ENCODE results near the gene ENTPD2.
"Not testable (repeated sequence)": the region's sequence is repeated elsewhere in the genome, so short reads cannot be mapped to it uniquely, and the experiment has no call there.

The ENTPD2 gene

GRCh38 chr9:137012694-137013570 is 40.9 kb downstream of the ENTPD2 start:
- DNase-seq, result no peak

GRCh38 chr9:137011907-137012675 is 41.8 kb downstream of the ENTPD2 start:
- DNase-seq, result no peak

DNA sequence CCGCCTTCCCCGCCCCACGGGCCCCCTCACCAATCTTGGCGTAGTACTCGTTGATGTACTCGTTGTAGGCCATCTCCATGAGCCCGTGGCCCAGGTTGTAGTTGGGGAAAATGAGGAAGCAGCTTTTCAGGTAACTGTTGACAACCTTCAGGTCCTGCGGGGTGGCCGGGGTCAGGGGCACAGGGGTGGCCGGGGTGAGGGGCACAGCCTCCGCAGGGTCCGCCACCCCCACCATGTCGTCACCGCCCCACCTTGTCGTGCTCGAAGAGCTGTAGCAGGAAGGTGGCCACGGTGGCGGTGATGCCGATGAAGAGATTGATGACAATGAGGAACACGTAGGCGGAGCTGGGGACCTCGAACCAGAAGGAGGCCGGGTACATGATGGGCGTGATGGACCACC is 42.7 kb downstream of the ENTPD2 start:
- DNase-seq, result no peak

- no peak for DNase-seq
These were observed 43.7 kb downstream of the ENTPD2 start for GRCh38 chr9:137009938-137010732.

DNA sequence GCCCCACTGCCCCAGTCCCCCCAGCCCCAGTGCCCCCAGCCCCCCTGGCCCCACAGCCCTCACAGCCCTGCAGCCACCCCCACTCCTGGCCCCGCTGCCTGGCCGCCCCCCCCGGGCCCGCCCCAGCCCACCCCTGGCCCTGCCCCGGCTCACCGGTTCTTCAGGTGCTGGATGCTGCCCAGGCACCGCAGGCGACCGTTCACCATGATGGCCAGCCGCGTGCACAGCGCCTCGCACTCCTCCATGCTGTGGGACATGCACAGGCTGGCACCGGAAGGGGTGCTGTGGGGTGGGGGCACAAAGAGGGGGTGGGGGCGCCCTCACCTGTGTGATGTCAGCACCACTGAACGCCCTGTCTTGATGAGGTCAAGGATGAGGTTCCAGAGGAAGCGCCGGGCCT is 44.6 kb downstream of the ENTPD2 start:
- DNase-seq, result no peak

- no peak for DNase-seq
These were observed 45.5 kb downstream of the ENTPD2 start for GRCh38 chr9:137008312-137008711.

DNA sequence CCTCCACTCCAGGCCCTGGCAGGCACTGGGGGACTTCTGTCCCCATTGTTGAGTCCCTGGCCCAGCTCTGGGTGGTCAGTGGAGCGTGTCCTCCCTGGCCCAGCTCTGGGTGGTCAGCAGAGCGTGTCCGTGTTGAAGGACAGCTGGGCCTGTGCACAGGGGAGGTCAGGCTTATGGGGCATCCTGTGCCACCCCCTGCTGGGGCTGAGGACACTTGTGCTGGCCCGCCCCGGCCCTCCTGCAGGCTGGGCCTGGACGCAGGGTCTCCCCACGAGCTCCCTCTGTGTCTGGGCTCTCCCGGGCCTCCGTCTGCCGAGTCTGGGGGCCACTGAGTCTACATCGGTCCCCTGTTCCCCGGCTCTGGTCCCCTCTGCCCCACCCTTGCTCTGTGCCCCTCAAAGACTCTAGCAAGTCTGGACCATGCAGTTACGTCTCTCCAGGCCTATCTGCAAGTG is 46.0 kb downstream of the ENTPD2 start:
- no peak for DNase-seq

- no peak for DNase-seq
These were observed 46.6 kb downstream of the ENTPD2 start for GRCh38 chr9:137007108-137007815.

DNA sequence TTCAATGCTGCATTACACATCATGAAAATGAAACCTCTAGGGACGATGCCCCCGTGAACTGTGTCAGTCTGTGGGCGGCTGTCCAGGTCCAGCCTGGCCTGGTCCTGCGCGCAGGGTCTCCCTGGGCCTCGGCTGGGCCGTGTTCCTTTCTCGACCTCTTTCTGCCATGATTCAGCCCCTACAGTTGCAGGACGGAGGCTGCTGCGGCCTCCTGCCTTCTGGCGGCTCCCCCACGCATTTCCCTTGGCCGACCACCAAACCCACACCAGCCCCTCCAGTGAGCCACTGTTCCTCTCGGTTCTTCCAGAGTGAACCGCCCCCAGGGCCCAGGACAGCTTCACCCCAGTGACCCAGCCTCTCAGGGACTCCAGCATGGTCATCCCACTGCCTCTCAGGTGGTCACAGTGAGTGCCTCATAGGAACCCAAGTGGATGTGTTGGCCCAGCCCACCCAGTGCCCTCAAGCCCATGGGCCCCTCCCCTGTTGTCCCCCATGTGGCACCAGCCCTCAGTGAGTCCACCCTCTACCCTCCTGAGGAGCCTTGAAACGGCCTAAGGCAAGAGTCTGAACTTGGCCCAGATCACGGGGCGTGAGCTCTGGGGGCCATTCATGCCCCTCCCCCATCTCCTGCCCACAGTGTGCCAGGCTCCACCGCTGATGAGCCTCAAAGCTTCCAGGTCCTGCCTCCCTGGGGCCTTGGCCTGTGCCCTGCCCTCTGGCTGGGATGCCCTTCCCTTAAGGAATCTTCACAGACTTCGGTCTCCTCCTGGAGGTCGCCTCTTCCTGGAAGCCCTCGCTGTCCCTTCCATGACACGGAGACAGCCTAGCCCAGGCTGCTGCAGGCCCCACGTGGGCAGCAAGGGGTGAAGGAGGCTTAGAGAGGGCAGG is 47.5 kb downstream of the ENTPD2 start:
- no peak for DNase-seq

GRCh38 chr9:137004285-137004684 is 49.6 kb downstream of the ENTPD2 start:
- DNase-seq, result not testable (repeated sequence)

DNA sequence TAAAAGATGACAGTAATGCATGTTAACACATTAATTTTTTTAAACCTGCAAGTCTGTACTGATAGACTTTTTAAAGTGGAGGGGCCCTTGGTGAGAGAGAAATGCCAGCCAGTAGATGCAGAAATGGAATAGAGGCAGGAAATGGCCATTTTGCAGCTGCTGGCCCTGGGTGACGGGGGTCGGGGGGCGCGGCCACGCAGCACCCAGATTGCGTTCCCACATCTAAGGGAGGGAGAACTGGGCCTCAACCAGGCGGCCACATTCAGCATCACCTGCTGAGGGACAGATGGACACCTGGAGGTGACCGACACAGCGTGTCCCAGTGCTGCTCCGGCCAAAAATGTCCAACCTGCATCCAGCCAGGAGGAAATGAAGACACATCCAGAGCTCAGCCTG is 51.2 kb downstream of the ENTPD2 start:
- no peak for DNase-seq

GRCh38 chr9:137001857-137002645 is 51.8 kb downstream of the ENTPD2 start:
- DNase-seq, result no peak

- DNase-seq, result no peak
These were observed 53.5 kb downstream of the ENTPD2 start for GRCh38 chr9:137000177-137000930.

Measured in NCI-H1105 treated with DMSO at 0.1 percent for 48 hours (cell line).